Prostate gland (tissue), 2 donors: Measurements from ENCODE around the gene OR51G1. TPM values are rescaled to one million over a fixed set of nuclear protein-coding genes. Genes with fewer than 3 reads are reported as not detected.

ENCODE experiments used
- DNase-seq: peaks from one replicate; pipeline ENCODE4 v3.0.0-alpha.2; 2019; ENCODE audit warnings: low spot score
- H3K27ac ChIP-seq, 2 donors: fragments of 200-600 bp; sonication (generic); 2 replicates each; pipeline ENCODE4 v1.5.1; 2017 to 2019
- H3K27me3 ChIP-seq: fragments of 200-600 bp; sonication (generic); replicated peaks from 2 replicates; pipeline ENCODE4 v1.5.1; 2019; ENCODE audit not compliant: insufficient read depth
- H3K36me3 ChIP-seq, 2 donors: fragments of 200-600 bp; sonication (generic); 1 replicate in 1 of 2; 2 replicates in 1 of 2; pipeline versions ENCODE4 v1.5.1 to v1.8.1; 2017 to 2019
- H3K4me1 ChIP-seq: fragments of 200-600 bp; sonication (generic); replicated peaks from 2 replicates; pipeline ENCODE4 v1.5.1; 2019
- H3K4me3 ChIP-seq, 2 donors: fragments of 200-600 bp; sonication (generic); 2 replicates each; pipeline ENCODE4 v1.5.1; 2017 to 2019
- H3K9me3 ChIP-seq: fragments of 200-600 bp; sonication (generic); 2 replicates; pipeline ENCODE4 v1.5.1; 2017
- CTCF ChIP-seq, 4 experiments: fragments of 200-600 bp in 2 of 4; fragments of 450-650 bp in 2 of 4; sonication (generic) in 2 of 4; IDR thresholded peaks; 1 replicate in 3 of 4; 2 replicates in 1 of 4; pipeline ENCODE4 v1.5.1; 2016 to 2019; ENCODE audit warnings: antibody characterized with exemption in 4 of 4, mild to moderate bottlenecking in 2 of 4, moderate library complexity in 2 of 4
- POLR2A ChIP-seq: fragments of 450-650 bp; IDR thresholded peaks from one replicate; pipeline ENCODE4 v1.6.1; 2016; ENCODE audit warnings: antibody characterized with exemption, mild to moderate bottlenecking
- POLR2AphosphoS5 ChIP-seq: sonication (generic); formaldehyde crosslinking; IDR thresholded peaks from one replicate; pipeline ENCODE4 v1.6.1; 2017; ENCODE audit warnings: antibody characterized with exemption
- WGBS: methylation state at CpG from one replicate; pipeline ENCODE4 v1.1.5; 2018; 5-methylcytosine and 5-hydroxymethylcytosine counted together
- intact Hi-C: fragments of 100-400 bp; cut with DNase I; formaldehyde crosslinking; loops from one replicate; pipeline ENCODE4 v1.14.2; 2022
- total RNA-seq, 2 donors: library from RNA; depleted of rRNA; stranded (reverse); fragments of >200 nt; gene quantifications; one replicate each; pipeline ENCODE4 v1.1.0, GENCODE V29; 2016

OR51G1 gene
- total RNA-seq, 2 donors from 2014 or later, result not detected

- no peaks in the 10 kb centered on the region for H3K36me3 ChIP-seq
- H3K4me1 ChIP-seq, result no peaks in the 10 kb centered on the region
- H3K9me3 ChIP-seq, result no peaks in the 10 kb centered on the region
- no peak for DNase-seq
- intact Hi-C loops, result no loop called here
- H3K27me3 ChIP-seq, result no peaks in the 10 kb centered on the region
- H3K4me3 ChIP-seq, result no peak within 1 kb of the TSS
- TF ChIP-seq POLR2AphosphoS5 (no peak), POLR2A (no peak), CTCF (IDR thresholded peaks at IDR 0.05) (no peak)
- no peak within 1 kb of the TSS for H3K27ac ChIP-seq
Observed at GRCh38 chr11:4947505-4947904, 23.4 kb upstream of the OR51G1 start, which contains the start of gene OR51A4. Gene OR51A4, minus strand, starts transcription at chr11:4947605. Its CDS starts 505 bp downstream, at chr11:4947100.

- no peak for DNase-seq
- TF ChIP-seq POLR2AphosphoS5 (no peak), CTCF (IDR thresholded peaks at IDR 0.05) (no peak), POLR2A (no peak)
- no peak overlapping the region for H3K27ac ChIP-seq
- intact Hi-C loops, result no loop called here
- H3K27me3 ChIP-seq, result no peaks in the 10 kb centered on the region
- no peaks in the 10 kb centered on the region for H3K4me1 ChIP-seq
- H3K36me3 ChIP-seq, result no peaks in the 10 kb centered on the region
- no peak overlapping the region for H3K4me3 ChIP-seq
- H3K9me3 ChIP-seq, result no peaks in the 10 kb centered on the region
- WGBS, result 79% methylated on average over 3 of the region's 3 CpGs
Observed at GRCh38 chr11:4936745-4937144, 12.6 kb upstream of the OR51G1 start.

GRCh38 chr11:4932751-4933150, 8.6 kb upstream of the OR51G1 start:
- no peaks in the 10 kb centered on the region for H3K4me1 ChIP-seq
- 66% methylated on average over 4 of the region's 4 CpGs for WGBS

GRCh38 chr11:4926608-4927007, 2.5 kb upstream of the OR51G1 start:
- DNase-seq, result no peak
- Histone ChIP-seq H3K36me3 (no peaks in the 10 kb centered on the region), H3K4me3 (no peak overlapping the region), H3K27ac (no peak overlapping the region), H3K27me3 (no peaks in the 10 kb centered on the region), H3K9me3 (no peaks in the 10 kb centered on the region), H3K4me1 (no peaks in the 10 kb centered on the region)
- TF ChIP-seq CTCF (IDR thresholded peaks at IDR 0.05) (no peak), POLR2AphosphoS5 (no peak), POLR2A (no peak)
- intact Hi-C loops, result no loop called here

More at GRCh38 chr11:4932751-4933150, 8.6 kb upstream of the OR51G1 start:
- intact Hi-C loops, result no loop called here
- Histone ChIP-seq H3K36me3 (no peaks in the 10 kb centered on the region), H3K9me3 (no peaks in the 10 kb centered on the region), H3K27me3 (no peaks in the 10 kb centered on the region), H3K27ac (no peak overlapping the region), H3K4me3 (no peak overlapping the region)
- no peak for DNase-seq
- TF ChIP-seq POLR2A (no peak), POLR2AphosphoS5 (no peak), CTCF (IDR thresholded peaks at IDR 0.05) (no peak)

GRCh38 chr11:4922304-4922703, 1.8 kb downstream of the OR51G1 start:
- H3K4me1 ChIP-seq, result no peaks in the 10 kb centered on the region
- H3K27ac ChIP-seq, result no peak overlapping the region
- 51% methylated on average over 1 of the region's 1 CpG for WGBS
- intact Hi-C loops, result no loop called here
- no peaks in the 10 kb centered on the region for H3K27me3 ChIP-seq
- no peak overlapping the region for H3K4me3 ChIP-seq
- no peaks in the 10 kb centered on the region for H3K9me3 ChIP-seq
- H3K36me3 ChIP-seq, result no peaks in the 10 kb centered on the region
- no peak for DNase-seq
- no peak for TF ChIP-seq POLR2A
- no peak for TF ChIP-seq POLR2AphosphoS5
- no peak for TF ChIP-seq CTCF (IDR thresholded peaks at IDR 0.05)
